Measurements from ENCODE around the gene OR2B3.

- TF ChIP-seq CTCF (IDR thresholded peaks at IDR 0.05; ENCODE audit: low read depth, low read length, missing input control) (no peak), TAF1 (conservative IDR thresholded peaks at IDR 0.05) (no peak), HNF4G (IDR thresholded peaks at IDR 0.05) (no peak), JUND (IDR thresholded peaks at IDR 0.05) (no peak), YY1 (IDR thresholded peaks at IDR 0.05) (no peak), FOXA2 (IDR thresholded peaks at IDR 0.05) (no peak), EGR1 (IDR thresholded peaks at IDR 0.05; ENCODE audit: low read depth in 2 of 2) (no peak), NR2F2 (IDR thresholded peaks at IDR 0.05) (no peak), ZBTB33 (IDR thresholded peaks at IDR 0.05) (no peak), GABPA (IDR thresholded peaks at IDR 0.05 in 1 of 2, conservative IDR thresholded peaks at IDR 0.05 in 1 of 2) (no peak), MAX (IDR thresholded peaks at IDR 0.05) (no peak), ATF3 (IDR thresholded peaks at IDR 0.05) (no peak), RAD21 (IDR thresholded peaks at IDR 0.05) (no peak), FOXA1 (IDR thresholded peaks at IDR 0.05) (no peak)
Observed at GRCh38 chr6:29045075-29045474, 42.0 kb downstream of the OR2B3 start, which contains the start of gene OR2W1.

All from liver (tissue), 3 donors.